ENCODE measurements around the gene LRRC32.

LRRC32 gene

DNA sequence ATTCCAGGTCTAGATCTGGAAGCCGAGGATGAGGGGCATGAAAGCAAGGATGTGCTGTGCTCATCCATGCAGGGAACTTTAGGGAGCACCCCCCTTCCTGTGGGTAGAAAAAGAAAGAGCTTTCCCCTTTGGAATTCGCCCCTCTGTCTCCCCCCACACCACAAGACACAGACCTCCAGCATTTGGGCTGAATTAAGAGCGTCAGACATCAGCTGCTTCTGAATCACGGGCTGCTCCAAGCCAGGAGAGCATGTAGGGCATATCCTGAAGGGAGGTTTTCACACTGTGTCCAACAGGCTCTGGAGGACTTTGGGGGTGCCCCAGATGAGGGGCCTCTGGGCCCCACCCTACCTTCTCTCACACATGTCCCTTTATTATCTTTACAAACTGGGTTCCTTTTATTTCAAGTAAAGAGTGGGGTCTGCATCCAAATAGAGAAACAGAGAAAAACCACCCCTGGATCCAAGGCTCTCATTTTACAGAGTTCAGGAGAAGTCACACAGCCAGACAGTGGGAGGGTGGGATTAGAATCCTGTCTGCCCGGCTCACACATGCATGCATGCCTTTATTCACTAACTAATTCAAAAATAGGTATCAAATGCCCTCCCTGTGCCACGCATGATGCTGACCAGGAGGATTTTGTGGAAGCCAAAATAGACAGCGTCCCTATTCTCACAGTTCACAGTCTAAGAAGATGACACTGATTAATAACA, 52.8 kb downstream of the LRRC32 start:
- ChIA-PET POLR2A (no interaction called here), CTCF (no interaction called here)
- DNase-seq (ENCODE audit: extremely low spot score) = no peak
- TF ChIP-seq FOXA1 (IDR thresholded peaks at IDR 0.05) (no peak), TARDBP (IDR thresholded peaks at IDR 0.05) (no peak), NFRKB (IDR thresholded peaks at IDR 0.05) (no peak), LEF1 (IDR thresholded peaks at IDR 0.05; ENCODE audit: borderline replicate concordance) (no peak), ARNT (IDR thresholded peaks at IDR 0.05) (no peak), ZNF384 (IDR thresholded peaks at IDR 0.05) (no peak), BHLHE40 (IDR thresholded peaks at IDR 0.05; ENCODE audit: borderline replicate concordance) (no peak)

DNA sequence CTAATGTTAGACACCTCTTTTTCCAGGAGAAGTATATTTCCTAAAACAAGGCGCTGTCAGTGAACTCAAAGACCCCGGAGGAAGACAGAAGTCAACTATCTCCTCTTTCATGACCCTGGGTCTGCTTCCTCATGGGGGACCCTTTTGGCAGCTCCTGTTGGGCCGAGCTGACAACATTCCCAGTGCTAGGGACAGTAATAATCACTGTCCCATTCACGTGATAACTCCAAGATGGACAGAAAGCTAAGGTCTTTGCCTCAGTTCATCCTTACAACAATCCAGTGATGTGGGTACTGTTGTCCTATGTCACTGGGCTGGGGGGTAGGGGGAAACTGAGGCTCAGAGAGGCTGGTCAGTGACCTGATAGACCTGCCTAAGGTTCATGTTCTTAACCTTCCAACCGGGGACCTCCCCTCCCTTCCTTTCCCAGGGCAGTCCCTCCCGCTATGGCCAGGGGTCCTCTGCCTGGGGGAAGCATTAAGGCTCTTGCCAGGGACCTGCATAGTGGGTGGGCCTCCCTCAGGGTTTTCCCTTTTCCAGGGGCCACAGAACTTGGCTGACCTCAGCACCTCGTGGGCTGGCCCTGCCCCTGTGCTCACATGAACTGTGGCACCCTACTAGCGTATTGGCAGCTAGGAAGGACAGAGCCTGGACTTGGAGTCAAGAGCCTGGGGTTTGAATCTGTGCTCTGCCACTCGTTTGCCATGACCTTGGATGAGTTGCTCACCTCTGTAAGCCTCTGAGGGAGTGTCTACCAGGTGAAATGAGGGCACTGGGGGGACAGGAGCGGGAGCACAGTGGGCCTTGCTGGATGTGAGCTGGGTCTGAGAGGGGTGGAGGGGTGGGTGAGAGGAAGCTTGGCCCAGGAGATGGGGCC, 53.6 kb downstream of the LRRC32 start:
- DNase-seq (ENCODE audit: extremely low spot score) = no peak
- ChIA-PET CTCF (no interaction called here), POLR2A (no interaction called here)
- TF ChIP-seq PKNOX1 (IDR thresholded peaks at IDR 0.05) (no peak), HDGF (IDR thresholded peaks at IDR 0.05; ENCODE audit: borderline replicate concordance) (no peak), FOXK2 (IDR thresholded peaks at IDR 0.05) (no peak), L3MBTL2 (conservative IDR thresholded peaks at IDR 0.05) (no peak), SP1 (IDR thresholded peaks at IDR 0.05) (no peak), BHLHE40 (IDR thresholded peaks at IDR 0.05; ENCODE audit: borderline replicate concordance) (no peak), FOXM1 (IDR thresholded peaks at IDR 0.05; ENCODE audit: borderline replicate concordance) (no peak), TARDBP (IDR thresholded peaks at IDR 0.05) (no peak), ELF4 (IDR thresholded peaks at IDR 0.05) (no peak), NFRKB (IDR thresholded peaks at IDR 0.05) (no peak), SUZ12 (IDR thresholded peaks at IDR 0.05) (no peak), ARNT (IDR thresholded peaks at IDR 0.05) (no peak), ZNF384 (IDR thresholded peaks at IDR 0.05) (no peak), CTBP1 (IDR thresholded peaks at IDR 0.05; ENCODE audit: borderline replicate concordance) (no peak), LEF1 (IDR thresholded peaks at IDR 0.05; ENCODE audit: borderline replicate concordance) (no peak), FOXA1 (IDR thresholded peaks at IDR 0.05) (no peak)

DNA sequence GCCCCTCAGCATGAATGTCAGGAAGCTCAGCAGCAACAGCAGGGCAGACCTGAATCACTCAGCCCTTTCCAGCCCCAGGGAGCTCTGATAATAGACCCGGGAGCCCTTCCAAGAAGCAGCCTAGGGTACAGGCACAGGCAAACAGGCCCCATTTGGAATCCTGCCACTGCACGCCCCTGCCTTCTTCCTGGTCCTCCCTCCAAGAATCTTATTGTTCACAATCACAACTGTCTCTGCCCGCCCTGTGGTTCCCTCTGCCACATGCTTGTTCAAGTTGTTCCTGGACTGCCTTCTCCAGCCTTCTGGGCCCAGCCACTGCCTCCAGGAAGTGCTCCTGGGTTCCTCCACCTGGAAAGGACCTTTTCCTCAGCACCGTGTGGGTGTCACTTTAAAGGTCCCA, 54.6 kb downstream of the LRRC32 start:
- CTCF ChIA-PET = no interaction called here
- DNase-seq (ENCODE audit: extremely low spot score) = no peak

DNA sequence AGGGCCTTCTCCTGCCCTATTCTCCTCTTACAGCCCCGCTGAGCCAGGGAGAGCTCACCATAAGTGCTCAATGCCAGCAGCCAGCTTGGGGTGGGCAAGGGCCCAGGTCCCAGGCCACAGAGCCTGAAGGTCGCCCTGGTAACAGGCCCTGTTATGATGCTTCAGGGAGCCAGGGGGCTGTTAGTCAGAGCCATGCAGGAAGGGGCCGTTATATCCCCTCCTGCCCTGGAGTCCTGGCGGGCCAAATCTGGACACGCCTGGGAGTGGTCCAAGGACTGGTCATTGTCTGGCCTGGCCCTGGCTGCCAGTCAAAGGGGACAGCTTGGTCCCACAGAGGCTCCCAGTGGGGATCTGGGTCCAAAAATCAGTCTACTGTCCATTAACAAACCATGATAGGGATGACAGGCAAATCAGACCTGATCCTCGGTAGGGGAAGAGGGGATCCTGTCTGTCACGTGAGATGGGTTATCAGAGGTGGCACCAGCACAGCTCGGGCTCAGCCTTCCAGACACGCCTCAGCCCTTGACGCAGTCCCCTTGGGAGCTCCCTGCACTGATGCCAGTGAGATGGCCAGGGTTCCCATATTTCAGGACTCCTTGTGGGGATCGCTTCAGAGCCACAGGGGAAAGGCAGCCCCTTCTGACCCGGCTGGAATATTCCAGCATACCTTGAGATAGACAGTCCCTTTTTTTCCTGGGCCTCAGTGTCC, 55.9 kb downstream of the LRRC32 start:
- ChIA-PET POLR2A (no interaction called here), CTCF (no interaction called here)
- DNase-seq (ENCODE audit: extremely low spot score) = no peak

More for the DNA sequence above, 54.6 kb downstream of the LRRC32 start:
- POLR2A ChIA-PET = no interaction called here
- TF ChIP-seq CTBP1 (IDR thresholded peaks at IDR 0.05; ENCODE audit: borderline replicate concordance) = no peak
- TF ChIP-seq SUZ12 (IDR thresholded peaks at IDR 0.05) = no peak
- no peak for TF ChIP-seq FOXA1 (IDR thresholded peaks at IDR 0.05)
- no peak for TF ChIP-seq ARNT (IDR thresholded peaks at IDR 0.05)
- TF ChIP-seq HDGF (IDR thresholded peaks at IDR 0.05; ENCODE audit: borderline replicate concordance) = no peak
- TF ChIP-seq TARDBP (IDR thresholded peaks at IDR 0.05) = no peak
- no peak for TF ChIP-seq LEF1 (IDR thresholded peaks at IDR 0.05; ENCODE audit: borderline replicate concordance)
- TF ChIP-seq BHLHE40 (IDR thresholded peaks at IDR 0.05; ENCODE audit: borderline replicate concordance) = no peak
- TF ChIP-seq ELF4 (IDR thresholded peaks at IDR 0.05) = no peak
- TF ChIP-seq ZNF384 (IDR thresholded peaks at IDR 0.05) = no peak
- TF ChIP-seq FOXM1 (IDR thresholded peaks at IDR 0.05; ENCODE audit: borderline replicate concordance) = no peak
- no peak for TF ChIP-seq FOXK2 (IDR thresholded peaks at IDR 0.05)
- TF ChIP-seq NFRKB (IDR thresholded peaks at IDR 0.05) = no peak
- no peak for TF ChIP-seq PKNOX1 (IDR thresholded peaks at IDR 0.05)
- no peak for TF ChIP-seq L3MBTL2 (conservative IDR thresholded peaks at IDR 0.05)
- TF ChIP-seq SP1 (IDR thresholded peaks at IDR 0.05) = no peak

More for the DNA sequence above, 55.9 kb downstream of the LRRC32 start:
- no peak for TF ChIP-seq CTBP1 (IDR thresholded peaks at IDR 0.05; ENCODE audit: borderline replicate concordance)
- TF ChIP-seq L3MBTL2 (conservative IDR thresholded peaks at IDR 0.05) = no peak
- no peak for TF ChIP-seq SP1 (IDR thresholded peaks at IDR 0.05)
- no peak for TF ChIP-seq PKNOX1 (IDR thresholded peaks at IDR 0.05)
- TF ChIP-seq LEF1 (IDR thresholded peaks at IDR 0.05; ENCODE audit: borderline replicate concordance) = no peak
- no peak for TF ChIP-seq BHLHE40 (IDR thresholded peaks at IDR 0.05; ENCODE audit: borderline replicate concordance)
- TF ChIP-seq NFRKB (IDR thresholded peaks at IDR 0.05) = no peak
- no peak for TF ChIP-seq ARNT (IDR thresholded peaks at IDR 0.05)
- TF ChIP-seq TARDBP (IDR thresholded peaks at IDR 0.05) = no peak
- TF ChIP-seq FOXM1 (IDR thresholded peaks at IDR 0.05; ENCODE audit: borderline replicate concordance) = no peak
- no peak for TF ChIP-seq FOXA1 (IDR thresholded peaks at IDR 0.05)
- TF ChIP-seq FOXK2 (IDR thresholded peaks at IDR 0.05) = no peak

Measured in HEK293T (cell line).